ENCODE measurements around the gene LRRC46. TPM values are rescaled to one million over a fixed set of nuclear protein-coding genes. Genes with fewer than 3 reads are reported as not detected.

LRRC46 gene
- total and polyA plus RNA-seq, 2 of the 13 experiments (the other 11 are each of a cell fraction or from before 2014, with no cell fraction given): 0.09 TPM

- TF ChIP-seq MLXIP (CRISPR knock-in tag; IDR thresholded peaks at IDR 0.05; ENCODE audit: borderline replicate concordance) (no peak), ZNF281 (CRISPR knock-in tag; IDR thresholded peaks at IDR 0.05; ENCODE audit: borderline replicate concordance) (peak; percentile 54; the same call in 1 of the 2 replicates), THAP7 (CRISPR knock-in tag; IDR thresholded peaks at IDR 0.05) (peak; percentile 83), THAP8 (CRISPR knock-in tag; IDR thresholded peaks at IDR 0.05; ENCODE audit: borderline replicate concordance) (0 out of 2 replicates have a peak, but pooled peaks have one; percentile 63), KLF13 (CRISPR knock-in tag; IDR thresholded peaks at IDR 0.05) (0 out of 2 replicates have a peak, but pooled peaks have one; percentile 33), RNF2 (conservative IDR thresholded peaks at IDR 0.05; ENCODE audit: low read depth) (0 out of 2 replicates have a peak, but pooled peaks have one; percentile 31), KAT2B (IDR thresholded peaks at IDR 0.05; ENCODE audit: borderline replicate concordance, low read depth, low read length) (no peak), ZNF691 (CRISPR knock-in tag; IDR thresholded peaks at IDR 0.05; ENCODE audit: borderline replicate concordance, low read depth) (peak; percentile 71; the same call in 1 of the 2 replicates), XBP1 (CRISPR knock-in tag; IDR thresholded peaks at IDR 0.05) (no peak), GRHL1 (CRISPR knock-in tag; conservative IDR thresholded peaks at IDR 0.05) (no peak), ZNF883 (CRISPR knock-in tag; IDR thresholded peaks at IDR 0.05; ENCODE audit: not compliant biosample characterization) (peak; percentile 89), STAG1 (CRISPR knock-in tag; IDR thresholded peaks at IDR 0.05) (no peak), MEIS2 (CRISPR knock-in tag; IDR thresholded peaks at IDR 0.05) (no peak; the same call in 1 of the 2 replicates), IKZF5 (CRISPR knock-in tag; IDR thresholded peaks at IDR 0.05) (peak; percentile 82)
Observed at GRCh38 chr17:47831003-47831933, at the start of gene LRRC46, which contains the start of gene MRPL10 (continued).

All from HepG2 (cell line).